Measurements from ENCODE around the gene ENOX2.

Gene ENOX2

DNA sequence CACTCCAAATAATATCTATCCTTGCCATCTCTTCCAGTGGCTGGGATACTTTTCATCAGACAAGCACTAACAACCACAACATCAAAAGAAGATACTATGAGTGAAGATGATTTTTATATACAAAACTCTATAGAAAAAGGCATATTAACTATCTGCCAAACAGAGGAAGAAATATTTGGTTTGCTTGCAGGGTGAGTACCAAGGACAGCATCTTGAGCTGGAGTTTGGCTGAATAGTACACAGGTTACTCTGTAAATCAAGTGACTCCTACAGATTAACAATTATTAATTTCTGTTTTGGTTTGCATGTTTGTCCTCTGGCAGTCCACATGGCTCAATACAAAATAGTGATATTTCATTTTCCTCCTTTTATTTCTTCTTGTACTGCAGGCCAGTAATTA, 253.3 kb downstream of the ENOX2 start:
- TF ChIP-seq CTCF (IDR thresholded peaks at IDR 0.05): no peak

- no peak for TF ChIP-seq CTCF (IDR thresholded peaks at IDR 0.05)
These were observed 255.5 kb downstream of the ENOX2 start for GRCh38 chrX:130647468-130647867.

DNA sequence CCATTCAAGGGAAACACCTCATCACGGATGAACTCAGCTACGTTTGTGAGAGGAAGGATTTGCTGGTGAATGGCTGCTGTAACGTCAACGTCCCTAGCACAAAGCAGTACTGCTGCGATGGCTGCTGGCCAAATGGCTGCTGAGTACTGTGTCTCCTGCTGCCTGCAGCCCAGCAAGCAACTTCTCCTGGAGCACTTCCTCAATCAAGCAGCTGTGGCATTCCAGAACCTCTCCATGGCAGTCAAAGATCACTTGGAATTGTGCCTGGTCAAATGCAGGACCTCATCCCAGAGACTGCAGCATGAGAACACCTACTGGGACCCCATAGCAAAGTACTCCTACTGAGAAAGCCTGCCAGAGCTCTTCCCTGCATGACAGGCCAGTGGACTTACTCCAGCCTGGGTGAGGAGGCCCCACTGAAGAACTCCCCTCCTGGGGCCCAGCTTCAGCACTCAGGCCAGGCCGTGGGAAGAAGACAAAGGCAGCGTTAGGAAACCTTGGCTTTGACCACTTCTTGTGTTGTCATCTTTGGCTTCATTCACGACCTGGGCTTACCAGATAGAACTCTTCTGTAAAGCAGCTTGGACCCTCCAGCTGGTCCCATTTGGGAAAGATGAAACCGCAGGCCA, 256.9 kb downstream of the ENOX2 start:
- TF ChIP-seq CTCF (IDR thresholded peaks at IDR 0.05): no peak

DNA sequence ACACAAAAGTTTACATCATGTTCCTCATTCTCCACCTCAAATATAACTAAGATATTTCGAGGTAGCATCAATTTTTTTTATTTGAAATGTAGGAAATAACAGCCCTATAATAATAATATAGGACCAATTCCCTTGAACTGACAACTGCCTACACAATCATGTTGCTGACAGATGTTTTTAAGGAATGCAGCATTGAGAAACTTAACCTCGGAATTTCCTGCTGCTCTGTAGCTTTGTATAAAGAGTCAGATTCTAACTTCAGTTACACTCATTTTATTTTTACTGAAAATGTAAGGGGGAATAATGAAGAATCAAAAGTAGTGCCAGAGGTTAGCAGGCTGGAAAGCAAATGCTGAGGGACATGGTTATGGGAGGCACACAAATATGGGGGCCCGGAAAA, 265.4 kb downstream of the ENOX2 start:
- TF ChIP-seq CTCF (IDR thresholded peaks at IDR 0.05): no peak

GRCh38 chrX:130636277-130636676, 266.7 kb downstream of the ENOX2 start:
- TF ChIP-seq CTCF (IDR thresholded peaks at IDR 0.05): no peak

DNA sequence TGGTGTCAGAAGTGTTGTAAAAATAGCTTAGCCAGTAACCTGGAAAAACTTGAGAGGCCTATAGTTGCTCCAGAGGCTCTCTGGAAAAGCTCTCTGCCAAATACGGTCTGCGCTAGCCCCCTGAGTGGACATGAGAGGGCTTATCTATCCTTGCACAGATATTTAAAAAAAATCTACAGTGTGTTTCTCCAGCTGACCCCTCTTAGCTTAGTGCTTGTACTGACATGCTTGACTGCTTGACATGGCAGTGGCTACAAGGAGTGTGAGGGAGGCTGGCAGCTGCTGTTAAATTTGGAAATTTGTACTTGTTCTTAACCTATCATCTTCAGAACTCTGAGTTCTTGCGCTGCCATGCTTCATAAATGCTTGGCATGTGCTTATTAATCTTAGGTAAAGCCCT, 272.0 kb downstream of the ENOX2 start:
- no peak for TF ChIP-seq CTCF (IDR thresholded peaks at IDR 0.05)

- no peak for TF ChIP-seq CTCF (IDR thresholded peaks at IDR 0.05)
These were observed 274.5 kb downstream of the ENOX2 start for GRCh38 chrX:130628516-130628915.

- TF ChIP-seq CTCF (IDR thresholded peaks at IDR 0.05): no peak
These were observed 276.5 kb downstream of the ENOX2 start for GRCh38 chrX:130626521-130626920.

All from LNCAP (cell line).